NCI-H526 treated with DMSO at 0.1 percent for 48 hours (cell line): ENCODE results near the gene TMF1.

Experiments
- DNase-seq: peaks from one replicate; lab custom pipeline; 2025; lab: John Stamatoyannopoulos, UW

The TMF1 gene

GRCh38 chr3:69014022-69014580 lies 38.0 kb downstream of the TMF1 start:
- no peak for DNase-seq

DNA sequence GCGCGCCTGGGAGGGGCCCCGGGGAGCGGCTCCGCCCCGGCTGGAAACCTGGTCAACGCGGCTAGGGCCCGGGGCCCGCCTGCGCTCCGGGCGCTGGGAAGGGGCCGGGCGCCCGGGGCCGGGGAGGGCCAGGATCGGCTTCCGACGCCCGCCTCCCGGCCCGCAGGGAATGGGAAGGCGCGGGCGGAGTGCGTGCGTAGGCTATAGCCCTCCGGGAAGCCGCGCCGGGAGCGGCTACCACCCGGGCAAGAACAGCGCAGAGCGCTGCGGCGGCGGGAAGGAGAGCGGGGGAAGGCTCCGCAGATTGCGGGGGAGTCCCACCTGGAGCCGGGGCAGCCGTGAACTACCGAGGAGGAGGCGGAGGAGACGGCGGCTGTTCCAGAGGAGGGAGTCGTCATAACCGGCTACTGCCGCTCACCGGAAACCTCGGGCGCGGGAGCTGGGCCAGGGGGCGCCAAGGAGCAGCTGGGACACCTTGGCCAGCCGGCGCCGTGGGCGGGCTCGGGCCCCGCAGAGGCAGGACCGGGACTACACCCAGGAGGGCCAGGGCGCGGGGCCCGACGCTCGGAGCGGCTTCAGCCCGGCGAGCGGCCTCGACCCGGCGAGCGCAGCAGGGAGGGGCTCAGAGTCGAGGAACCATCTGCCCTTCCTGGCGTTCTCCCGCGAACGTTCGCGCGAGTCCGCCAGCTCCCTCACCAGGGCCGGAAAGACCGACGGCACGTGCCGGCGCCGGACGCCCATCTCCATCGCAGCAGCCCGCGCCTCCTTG lies 38.7 kb downstream of the TMF1 start, which contains the start of gene EOGT:
EOGT (minus strand) TSS at position 432 of the 769 bp plus-strand sequence. CDS start 3,838 bp downstream, outside the sequence.
- DNase-seq = peak; percentile 33

GRCh38 chr3:69012800-69013252 lies 39.3 kb downstream of the TMF1 start:
- DNase-seq = no peak

GRCh38 chr3:69012100-69012799 lies 39.9 kb downstream of the TMF1 start:
- no peak for DNase-seq

DNA sequence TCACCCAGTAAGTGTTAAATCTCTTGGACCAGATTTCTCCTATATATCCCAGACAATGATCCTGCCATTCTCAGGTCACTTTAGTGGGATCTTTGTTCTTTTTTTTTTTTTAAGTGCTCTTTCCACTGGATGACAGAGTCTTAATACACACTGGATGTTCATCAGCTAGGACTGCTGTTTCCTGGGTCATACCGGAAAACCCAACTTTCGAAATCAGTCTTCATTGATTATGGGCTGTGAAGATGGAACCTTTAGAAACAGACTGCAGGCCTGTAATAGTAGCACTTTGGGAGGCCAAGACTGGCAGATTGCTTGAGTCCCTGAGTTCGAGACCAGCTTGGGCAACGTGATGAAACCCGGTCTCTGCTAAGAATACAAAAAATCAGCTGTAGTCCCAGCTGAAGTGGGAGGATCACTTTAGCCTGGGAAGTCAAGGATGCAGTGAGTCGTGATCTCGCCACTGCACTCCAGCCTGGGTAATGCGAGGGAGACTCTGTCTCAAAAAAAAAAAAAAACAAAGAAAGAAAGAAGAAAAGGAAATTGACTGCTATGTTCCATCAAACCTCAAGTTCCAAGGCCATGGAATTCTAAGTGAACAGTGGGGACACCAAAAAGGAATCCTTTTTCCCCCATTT lies 40.9 kb downstream of the TMF1 start:
- DNase-seq = no peak

- no peak for DNase-seq
Observed at GRCh38 chr3:69009559-69010410, 42.3 kb downstream of the TMF1 start.

GRCh38 chr3:69008980-69009379 lies 43.2 kb downstream of the TMF1 start:
- DNase-seq = no peak

DNA sequence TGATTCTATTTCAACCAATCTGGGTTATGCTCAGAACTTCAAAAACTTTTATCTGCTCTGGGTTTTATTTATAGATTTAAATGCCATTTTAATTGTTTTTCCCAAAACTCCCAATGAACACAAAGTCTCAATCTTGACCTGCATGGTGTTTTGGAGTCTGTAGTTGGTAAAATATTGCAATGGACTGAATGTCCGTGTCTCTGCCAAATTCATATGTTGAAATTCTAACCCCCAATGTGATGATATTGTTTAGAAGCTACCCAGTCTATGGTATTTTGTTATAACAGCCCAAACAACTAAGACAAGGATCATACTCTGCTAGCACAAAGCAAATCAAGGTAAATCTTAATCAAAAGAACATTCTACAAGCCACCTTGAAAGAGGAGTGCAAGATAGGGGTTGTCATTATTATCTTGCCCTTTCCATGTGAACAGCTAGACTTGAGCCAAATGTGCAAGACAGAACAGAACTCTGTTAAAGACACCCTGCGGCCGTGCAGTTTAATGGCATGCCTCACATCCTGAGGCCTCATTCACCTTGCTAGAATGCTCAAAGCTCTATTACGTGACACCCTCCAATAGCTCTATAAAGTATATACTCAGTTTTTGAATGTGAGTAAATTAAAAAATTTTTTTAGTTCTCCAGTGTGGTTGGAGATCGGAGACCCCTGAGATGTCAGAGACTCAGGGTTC lies 46.2 kb downstream of the TMF1 start:
- DNase-seq = no peak

- no peak for DNase-seq
Observed at GRCh38 chr3:69005071-69005790, 46.9 kb downstream of the TMF1 start.

- DNase-seq = no peak
Observed at GRCh38 chr3:69004138-69004537, 48.0 kb downstream of the TMF1 start.

DNA sequence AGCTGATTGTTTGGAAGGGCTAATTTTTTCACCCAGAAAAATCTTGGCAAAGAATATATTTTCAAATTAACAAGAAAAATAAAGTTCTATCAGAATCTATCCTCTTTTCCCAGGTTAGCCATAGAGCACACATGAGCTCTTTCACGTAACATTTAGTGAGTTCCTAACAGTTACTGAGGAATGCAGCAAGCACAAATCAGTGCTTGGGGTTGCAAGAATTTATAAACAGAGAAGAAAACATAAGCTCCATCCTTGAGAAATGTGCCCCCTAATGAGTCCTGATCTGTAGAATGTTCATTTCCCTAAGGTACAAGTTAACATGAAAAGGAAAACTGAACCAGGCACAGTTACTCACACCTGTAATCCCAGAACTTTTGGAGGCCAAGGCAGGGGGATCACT lies 52.5 kb downstream of the TMF1 start:
- no peak for DNase-seq

DNA sequence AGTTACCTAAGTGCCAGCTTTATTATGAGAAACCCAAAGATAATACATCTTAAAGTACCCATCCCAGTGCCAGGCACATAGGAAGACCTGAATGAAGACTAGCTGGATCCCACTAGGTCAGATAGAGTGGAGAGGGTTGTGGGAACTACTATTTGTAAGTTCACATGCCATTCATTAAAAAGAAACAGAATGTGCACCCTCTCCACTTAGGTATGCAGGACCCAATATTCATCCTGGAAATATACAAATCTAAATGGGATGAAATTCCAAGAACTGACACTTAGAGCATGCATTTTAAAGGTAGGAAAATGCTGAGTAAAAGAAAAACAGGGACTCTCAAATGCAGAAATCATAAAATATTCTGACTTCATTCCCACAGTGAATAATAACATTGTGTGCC lies 53.0 kb downstream of the TMF1 start:
- DNase-seq = no peak

DNA sequence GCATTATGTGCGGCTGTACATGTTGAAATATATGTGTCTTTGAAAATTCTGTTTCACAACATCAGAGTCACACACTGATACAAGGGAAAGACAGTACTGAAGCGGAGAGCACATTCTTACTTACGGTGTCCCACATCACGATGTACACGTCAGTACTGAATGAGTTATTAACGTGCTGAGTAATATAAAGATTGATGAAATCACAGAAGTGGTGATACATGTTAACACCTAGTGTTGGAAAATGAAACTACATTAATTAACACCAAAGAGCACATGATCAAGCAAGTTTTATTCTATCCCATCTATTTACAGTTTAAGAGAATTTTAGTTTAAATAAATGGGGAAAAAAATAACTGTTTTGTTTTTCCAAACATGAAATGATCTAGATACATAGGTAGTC lies 54.2 kb downstream of the TMF1 start:
- DNase-seq = no peak

DNA sequence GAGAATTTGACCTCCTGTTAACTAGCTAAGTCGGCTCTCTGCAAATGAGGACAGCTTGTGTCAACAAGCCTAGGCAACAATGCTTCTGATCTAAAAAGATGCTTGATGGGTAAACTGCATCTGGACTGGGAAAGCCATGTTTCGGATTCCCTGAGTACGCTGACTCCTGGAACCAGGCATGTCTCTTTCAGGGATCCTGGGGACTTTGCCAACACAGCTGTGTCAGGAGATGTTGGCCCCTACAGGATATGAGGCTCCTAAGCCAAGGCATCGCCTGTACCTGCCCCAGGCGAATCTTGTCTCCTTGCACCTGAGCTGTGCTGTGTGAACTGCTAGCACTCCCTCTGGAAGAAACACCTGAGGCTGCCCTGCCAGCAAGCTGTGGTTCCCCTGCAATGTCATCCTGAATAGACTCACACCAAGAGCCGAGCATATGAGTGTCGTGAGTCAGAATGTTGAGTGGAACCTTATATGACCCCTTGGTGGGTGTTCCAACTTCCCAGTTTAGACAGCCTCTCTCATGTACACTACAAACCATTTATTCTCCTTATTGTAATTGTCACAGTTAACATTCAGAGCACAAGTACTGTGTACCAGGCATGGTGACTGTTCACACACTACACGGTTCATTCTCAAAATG lies 55.7 kb downstream of the TMF1 start:
- DNase-seq = no peak

GRCh38 chr3:68988740-68989139 lies 63.4 kb downstream of the TMF1 start:
- DNase-seq = no peak

DNA sequence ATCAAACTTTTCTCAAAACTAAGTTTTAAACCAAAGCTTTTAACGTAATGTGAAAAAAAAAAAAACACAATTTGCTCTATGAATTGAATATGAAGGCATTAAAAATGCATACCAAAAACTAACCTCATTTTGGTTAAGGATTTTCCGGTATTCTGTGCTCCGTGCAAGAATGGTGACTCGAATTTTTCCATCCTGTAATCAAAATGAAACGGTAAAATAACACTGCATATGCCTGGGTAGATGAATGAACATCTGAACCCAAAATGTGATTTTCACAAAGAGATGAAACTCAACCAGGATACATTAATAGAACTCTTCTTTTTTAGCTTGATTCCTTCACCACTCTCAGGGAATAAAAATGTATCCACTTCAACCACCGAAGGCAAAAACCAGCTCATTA lies 64.8 kb downstream of the TMF1 start:
- no peak for DNase-seq

GRCh38 chr3:68986496-68987208 lies 65.5 kb downstream of the TMF1 start:
- no peak for DNase-seq

DNA sequence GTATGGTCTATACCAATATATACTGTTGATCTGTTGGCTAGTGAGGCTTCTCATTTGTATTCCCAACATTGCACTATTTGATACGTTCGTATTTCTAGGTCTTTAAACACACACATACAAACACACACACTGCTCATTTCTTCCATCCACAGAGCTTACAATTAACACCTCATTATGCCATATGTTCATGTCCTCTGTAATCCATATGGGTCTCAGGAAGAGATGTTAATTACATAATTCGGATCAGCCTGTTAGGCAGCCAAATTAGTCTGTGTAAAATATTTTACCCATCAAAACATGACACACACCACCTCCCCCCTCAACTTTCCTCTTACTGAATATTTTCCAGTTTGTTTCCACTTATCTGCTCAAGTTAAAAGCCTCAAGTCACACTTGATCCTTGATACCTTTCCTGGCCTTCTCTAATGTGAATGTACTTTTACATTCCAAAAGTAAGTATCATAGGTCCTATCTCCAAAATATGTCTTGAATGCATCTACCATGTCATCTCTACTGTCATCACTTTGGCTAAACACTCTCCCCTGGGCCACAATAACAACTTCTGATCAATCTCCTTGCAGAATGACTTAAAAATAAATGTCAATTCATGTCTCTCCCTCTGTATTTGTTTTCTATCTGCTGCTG lies 66.9 kb downstream of the TMF1 start:
- DNase-seq = no peak
